T-helper 1 cell (primary cell): Measurements from ENCODE around the gene TRPM3.

ENCODE experiments used
- DNase-seq, 5 donors: peaks; one replicate each; pipeline ENCODE4 v3.0.0-alpha.2; 2012 to 2020

Gene TRPM3

DNA sequence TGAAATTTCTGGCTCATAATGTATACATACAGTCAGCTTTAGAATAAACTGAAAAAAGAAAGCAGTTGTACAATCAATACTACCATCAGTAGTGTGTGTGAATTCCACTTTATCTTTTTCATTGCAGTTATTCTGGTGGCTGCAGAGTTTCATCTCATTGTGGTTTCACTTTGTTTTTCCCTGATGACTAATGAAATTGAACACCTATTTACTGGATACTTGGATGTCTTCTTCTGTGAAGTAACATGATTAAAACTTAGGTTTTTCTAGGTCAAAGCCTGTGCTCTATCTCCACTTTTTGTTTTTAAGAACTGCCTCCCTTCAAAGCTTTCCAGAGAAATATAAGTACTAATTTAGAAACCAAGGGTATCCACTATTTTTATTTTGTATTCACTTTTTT is 174.3 kb downstream of the TRPM3 start:
- no peak for DNase-seq

GRCh38 chr9:70945301-70945700 is 176.1 kb downstream of the TRPM3 start:
- no peak for DNase-seq

- no peak for DNase-seq
These were observed 180.2 kb downstream of the TRPM3 start for GRCh38 chr9:70941191-70941590.

GRCh38 chr9:70940605-70941004 is 180.8 kb downstream of the TRPM3 start:
- no peak for DNase-seq

GRCh38 chr9:70936536-70936935 is 184.9 kb downstream of the TRPM3 start:
- no peak for DNase-seq

DNA sequence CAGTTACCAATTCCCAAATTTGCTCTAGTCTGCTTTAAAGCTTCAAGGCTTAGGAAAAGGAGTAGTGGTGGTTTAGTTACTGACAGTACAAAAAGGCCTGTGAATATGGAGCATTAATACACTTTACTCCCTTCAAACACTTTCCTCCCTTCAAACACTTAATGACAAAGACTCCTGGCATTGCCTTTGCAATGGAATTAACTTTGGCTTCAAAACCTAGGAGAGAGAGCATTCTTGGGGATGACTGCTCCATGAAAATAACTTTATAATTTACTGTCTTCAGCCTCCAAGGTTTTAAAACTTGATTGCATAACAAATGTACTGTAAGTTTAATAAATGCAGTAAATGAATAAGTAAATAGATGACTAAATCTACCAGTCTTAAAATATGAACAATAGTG is 185.6 kb downstream of the TRPM3 start:
- no peak for DNase-seq

DNA sequence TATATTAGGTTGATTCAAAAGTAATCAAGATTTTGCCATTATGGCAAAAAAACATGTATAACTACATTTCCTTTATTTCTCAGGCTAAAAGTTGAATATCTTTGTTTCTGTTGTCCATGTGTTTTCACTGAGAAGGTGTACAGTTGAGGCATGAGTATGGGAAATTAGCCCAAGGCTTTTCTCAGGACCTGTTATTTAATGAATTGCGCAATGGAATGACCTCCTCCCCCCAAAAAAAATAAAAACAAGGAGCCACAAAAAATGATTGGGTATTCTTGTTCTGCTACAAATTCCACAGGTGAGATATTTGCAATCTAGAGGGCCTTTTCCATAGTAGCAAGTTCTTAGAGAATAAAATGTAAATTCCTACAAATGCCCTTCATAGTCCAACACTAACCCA is 186.8 kb downstream of the TRPM3 start:
- DNase-seq = no peak

DNA sequence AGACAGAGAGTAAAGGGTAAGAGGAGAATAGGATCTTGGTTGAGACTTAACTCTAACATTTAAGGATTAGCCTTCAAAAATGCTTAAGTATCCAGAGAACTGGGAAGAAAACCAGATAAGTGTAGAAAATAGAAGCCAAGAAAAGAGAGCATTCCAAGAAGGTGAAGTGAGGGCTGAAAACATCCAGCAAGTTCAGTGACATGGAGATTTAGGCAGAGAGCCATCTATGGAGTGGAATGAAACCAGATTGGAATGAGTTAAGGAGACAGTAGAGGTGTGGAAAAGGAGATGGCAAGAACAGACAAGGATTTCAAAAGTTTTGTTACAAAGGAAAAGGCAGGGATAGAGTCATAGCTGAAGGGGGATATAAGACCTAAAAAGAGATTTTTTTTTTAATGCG is 188.1 kb downstream of the TRPM3 start:
- no peak for DNase-seq

GRCh38 chr9:70932097-70932496 is 189.3 kb downstream of the TRPM3 start:
- DNase-seq = no peak

DNA sequence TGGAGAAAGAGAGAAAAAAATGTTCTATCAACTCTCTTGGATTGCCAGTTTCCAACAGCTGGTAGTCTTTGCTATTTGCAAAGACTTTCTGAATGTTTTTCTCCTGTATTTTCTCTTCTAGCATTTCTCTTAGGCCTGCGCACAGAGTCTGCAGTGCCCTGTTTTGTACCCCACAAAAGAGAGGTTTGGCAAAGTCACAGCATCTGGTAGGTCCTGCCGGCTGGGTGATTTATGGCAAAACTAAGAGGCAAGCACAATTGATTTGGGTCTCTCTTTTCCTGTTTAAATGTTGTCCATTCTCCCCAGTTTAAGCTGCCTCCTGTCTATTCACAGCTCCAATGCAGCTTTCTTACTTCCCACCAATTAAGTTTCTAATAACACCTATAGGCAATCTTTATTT is 193.9 kb downstream of the TRPM3 start:
- DNase-seq = no peak

DNA sequence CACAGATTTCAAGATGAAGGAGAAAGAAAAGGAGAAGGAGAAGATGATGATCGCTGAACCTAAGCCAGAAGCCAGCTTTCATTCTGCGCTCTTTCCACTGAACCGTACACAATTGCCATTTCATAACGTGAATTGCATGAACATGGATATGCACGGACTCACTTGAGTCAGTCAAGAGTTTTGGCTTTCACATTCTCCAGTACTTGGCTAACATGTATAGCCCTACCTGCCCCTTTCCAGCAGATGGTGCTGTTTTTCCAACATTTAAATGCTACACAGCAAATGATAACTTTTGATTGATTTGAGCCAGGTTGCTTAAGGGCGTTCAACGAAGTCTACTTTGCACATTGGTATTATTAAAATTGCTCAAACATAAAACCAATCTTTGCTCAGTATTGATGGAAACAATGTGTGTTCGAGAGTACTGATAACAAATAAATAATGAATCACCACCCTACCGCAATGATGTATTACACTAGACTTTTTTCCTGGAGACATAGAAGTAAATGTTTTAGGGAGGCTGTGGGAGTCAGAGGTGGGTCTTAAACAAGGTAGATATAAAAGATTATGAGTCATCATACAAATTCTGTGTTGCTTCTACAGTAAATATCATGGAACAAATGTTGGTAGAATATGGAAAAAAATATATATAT is 196.4 kb downstream of the TRPM3 start:
- peak in 1 of 5 donors; percentile 20 for DNase-seq

GRCh38 chr9:70924380-70924779 is 197.0 kb downstream of the TRPM3 start:
- DNase-seq = no peak

DNA sequence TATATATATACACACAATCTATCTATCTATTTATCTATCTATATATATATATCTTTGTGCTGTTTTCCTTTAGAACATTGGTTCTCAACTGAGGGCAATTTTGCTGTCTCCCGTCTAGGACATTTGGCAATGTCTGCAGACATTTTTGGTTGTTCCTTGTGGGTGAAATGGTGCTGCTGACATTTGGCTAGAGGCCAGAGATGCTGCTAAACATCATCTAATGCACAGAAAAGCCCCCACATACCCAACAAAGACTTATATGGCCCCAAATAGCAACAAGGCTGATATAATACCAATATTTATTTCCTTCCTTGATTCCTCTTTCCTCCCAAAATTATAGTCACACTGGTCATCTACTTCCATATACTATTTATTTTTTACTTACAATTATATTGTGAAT is 197.5 kb downstream of the TRPM3 start:
- no peak for DNase-seq

DNA sequence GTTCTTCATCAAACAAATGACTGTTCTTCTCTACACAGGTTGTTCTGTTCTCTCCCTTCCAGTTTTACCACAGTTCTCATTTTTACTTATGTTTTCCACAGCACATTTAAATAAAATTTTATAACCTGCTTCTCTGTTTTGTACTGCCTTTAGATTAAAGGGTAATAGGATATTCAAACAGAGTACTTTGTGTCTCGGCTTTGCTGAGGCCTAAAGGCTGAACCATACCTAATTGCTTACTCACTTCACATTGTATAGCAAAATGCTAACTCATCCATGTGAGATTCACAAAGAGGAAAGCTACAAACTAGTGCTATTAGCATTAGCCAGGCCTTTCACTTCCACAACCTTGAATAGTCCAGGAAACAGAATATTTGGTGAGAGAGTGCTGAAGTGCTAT is 200.3 kb downstream of the TRPM3 start:
- no peak for DNase-seq

- DNase-seq = no peak
These were observed 204.1 kb downstream of the TRPM3 start for GRCh38 chr9:70917277-70917676.

GRCh38 chr9:70911791-70912190 is 209.6 kb downstream of the TRPM3 start:
- DNase-seq = no peak

- no peak for DNase-seq
These were observed 210.8 kb downstream of the TRPM3 start for GRCh38 chr9:70910598-70910997.

DNA sequence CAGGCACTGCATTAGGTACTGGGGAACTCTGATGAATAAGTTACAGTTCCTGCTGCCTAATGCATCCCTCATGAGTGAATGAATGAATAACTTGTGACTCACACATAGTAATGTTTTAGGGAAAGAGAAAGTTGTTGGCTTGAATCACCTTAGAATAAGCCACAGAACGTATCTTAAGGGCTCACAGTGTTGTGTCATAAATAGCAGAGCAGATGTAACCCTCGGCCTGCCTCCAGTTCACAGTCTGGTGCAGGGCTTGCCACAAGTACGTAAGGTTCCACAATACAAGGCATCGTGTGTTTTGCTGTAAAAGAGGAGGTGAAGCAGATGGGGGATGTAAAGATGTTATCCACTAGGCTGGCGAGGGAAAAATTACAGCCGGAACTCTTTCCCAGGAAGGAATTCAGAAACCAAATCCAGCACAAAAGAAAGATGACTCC is 218.7 kb downstream of the TRPM3 start:
- no peak for DNase-seq

DNA sequence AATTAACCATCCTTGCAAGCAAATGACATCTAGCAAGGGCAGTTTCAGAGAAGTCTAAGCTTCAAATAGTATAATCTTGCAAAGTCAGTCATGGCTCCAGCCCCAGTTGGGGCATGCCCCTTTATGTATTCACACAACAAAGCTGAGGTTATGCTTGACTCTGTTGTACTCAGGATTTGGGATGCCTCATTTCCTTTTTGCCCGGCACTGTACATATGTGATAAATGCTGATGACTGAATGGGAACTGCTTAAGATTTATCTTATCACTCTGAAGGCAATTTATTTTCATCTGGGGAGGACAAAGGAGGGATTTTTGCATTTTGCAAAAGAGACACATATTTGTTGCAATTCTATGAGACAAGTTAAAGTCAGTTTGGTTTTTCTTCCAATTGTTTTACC is 219.2 kb downstream of the TRPM3 start:
- no peak for DNase-seq

- DNase-seq = no peak
These were observed 219.7 kb downstream of the TRPM3 start for GRCh38 chr9:70901746-70902145.

GRCh38 chr9:70901013-70901412 is 220.4 kb downstream of the TRPM3 start:
- DNase-seq = no peak

GRCh38 chr9:70893580-70894122 is 227.8 kb downstream of the TRPM3 start:
- no peak for DNase-seq

- no peak for DNase-seq
These were observed 232.9 kb downstream of the TRPM3 start for GRCh38 chr9:70888471-70888870.

DNA sequence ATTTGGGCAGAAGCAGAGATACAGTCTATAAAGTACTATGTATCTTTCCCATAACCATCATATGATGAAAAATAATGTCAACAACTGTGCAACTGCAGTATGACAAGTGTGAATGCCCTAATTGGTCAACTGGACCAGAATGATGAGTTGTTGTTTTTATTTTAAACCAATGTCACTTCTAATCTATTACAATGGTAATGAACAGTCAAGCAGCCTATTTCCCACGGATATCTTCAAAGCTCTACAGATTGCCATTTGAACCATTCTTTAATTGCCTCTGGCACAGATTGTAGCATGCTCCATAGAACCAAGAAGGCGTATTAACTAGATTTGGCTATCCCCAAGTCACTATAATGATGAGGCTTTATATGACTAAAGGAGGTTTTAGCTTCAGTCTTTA is 233.6 kb downstream of the TRPM3 start:
- no peak for DNase-seq
